ENCODE results near the gene TRIM61.

DNA sequence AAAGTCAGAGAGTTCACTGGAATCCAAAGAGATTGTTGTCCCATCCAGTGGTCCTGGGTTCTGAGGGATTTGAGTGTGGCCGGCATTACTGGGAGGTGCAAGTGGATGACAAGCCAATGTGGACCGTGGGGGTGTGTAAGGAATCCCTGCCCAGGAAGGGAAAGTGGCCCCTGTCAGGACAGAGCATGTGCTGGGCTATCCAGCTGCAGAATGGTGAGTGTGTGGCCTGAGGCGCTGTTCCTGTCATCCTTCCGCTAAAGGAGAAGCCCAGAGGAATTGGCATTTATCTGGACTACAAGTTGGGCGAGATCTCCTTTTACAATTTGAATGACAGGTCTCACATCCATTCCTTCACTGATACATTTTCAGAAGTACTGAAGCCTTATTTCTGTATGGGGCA, 33.9 kb upstream of the TRIM61 start:
- TF ChIP-seq, protein P1, sequence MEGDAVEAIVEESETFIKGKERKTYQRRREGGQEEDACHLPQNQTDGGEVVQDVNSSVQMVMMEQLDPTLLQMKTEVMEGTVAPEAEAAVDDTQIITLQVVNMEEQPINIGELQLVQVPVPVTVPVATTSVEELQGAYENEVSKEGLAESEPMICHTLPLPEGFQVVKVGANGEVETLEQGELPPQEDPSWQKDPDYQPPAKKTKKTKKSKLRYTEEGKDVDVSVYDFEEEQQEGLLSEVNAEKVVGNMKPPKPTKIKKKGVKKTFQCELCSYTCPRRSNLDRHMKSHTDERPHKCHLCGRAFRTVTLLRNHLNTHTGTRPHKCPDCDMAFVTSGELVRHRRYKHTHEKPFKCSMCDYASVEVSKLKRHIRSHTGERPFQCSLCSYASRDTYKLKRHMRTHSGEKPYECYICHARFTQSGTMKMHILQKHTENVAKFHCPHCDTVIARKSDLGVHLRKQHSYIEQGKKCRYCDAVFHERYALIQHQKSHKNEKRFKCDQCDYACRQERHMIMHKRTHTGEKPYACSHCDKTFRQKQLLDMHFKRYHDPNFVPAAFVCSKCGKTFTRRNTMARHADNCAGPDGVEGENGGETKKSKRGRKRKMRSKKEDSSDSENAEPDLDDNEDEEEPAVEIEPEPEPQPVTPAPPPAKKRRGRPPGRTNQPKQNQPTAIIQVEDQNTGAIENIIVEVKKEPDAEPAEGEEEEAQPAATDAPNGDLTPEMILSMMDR (IDR thresholded peaks at IDR 0.05): no peak
- TF ChIP-seq EZH2 (IDR thresholded peaks at IDR 0.05) (no peak), EZH2phosphoT487 (IDR thresholded peaks at IDR 0.05) (no peak)
